IPS-20b (cell line): ENCODE results near the gene ZNF112.

Source experiments
- H3K27ac ChIP-seq: one replicate; pipeline ENCODE4 v1.5.1; 2013; ENCODE audit warnings: low read length
- H3K27me3 ChIP-seq: 2 replicates; pipeline ENCODE4 v1.6.1; 2013; ENCODE audit warnings: mild to moderate bottlenecking, low read length, inconsistent platforms; ENCODE audit not compliant: insufficient read depth
- H3K36me3 ChIP-seq: 2 replicates; pipeline ENCODE4 v1.6.1; 2013; ENCODE audit warnings: low read depth, mild to moderate bottlenecking, inconsistent platforms, low read length, moderate library complexity; ENCODE audit not compliant: insufficient read depth
- H3K4me1 ChIP-seq: 2 replicates; pipeline ENCODE4 v1.6.1; 2013; ENCODE audit warnings: mild to moderate bottlenecking, control low read depth, inconsistent platforms, low read length, moderate library complexity; ENCODE audit not compliant: insufficient read depth
- H3K4me3 ChIP-seq: 2 replicates; pipeline ENCODE4 v1.5.1; 2013; ENCODE audit warnings: mild to moderate bottlenecking, low read length, inconsistent platforms
- H3K9ac ChIP-seq: 2 replicates; pipeline ENCODE4 v1.6.1; 2013; ENCODE audit warnings: low read depth, mild to moderate bottlenecking, inconsistent platforms, low read length, moderate library complexity
- H3K9me3 ChIP-seq: 2 replicates; pipeline ENCODE4 v1.6.1; 2013; ENCODE audit warnings: mild to moderate bottlenecking, low read depth, low read length, inconsistent platforms; ENCODE audit not compliant: insufficient read depth

Gene ZNF112

GRCh38 chr19:44278181-44278690 is 78.2 kb downstream of the ZNF112 start:
- no peak overlapping the region for H3K4me3 ChIP-seq
- no peak overlapping the region for H3K9ac ChIP-seq
- H3K36me3 ChIP-seq: peaks cover 8% of the 10 kb centered on the region; the same call in 1 of the 2 replicates
- H3K27me3 ChIP-seq: no peaks in the 10 kb centered on the region
- peaks cover 85% of the 10 kb centered on the region for H3K9me3 ChIP-seq
- no peak overlapping the region for H3K27ac ChIP-seq
- H3K4me1 ChIP-seq: no peaks in the 10 kb centered on the region; the same call in 1 of the 2 replicates

- Histone ChIP-seq H3K27me3 (no peaks in the 10 kb centered on the region), H3K4me1 (no peaks in the 10 kb centered on the region; the same call in 1 of the 2 replicates), H3K9ac (no peak overlapping the region), H3K4me3 (no peak overlapping the region), H3K9me3 (peaks cover 84% of the 10 kb centered on the region), H3K27ac (no peak overlapping the region), H3K36me3 (peaks cover 12% of the 10 kb centered on the region; the same call in 1 of the 2 replicates)
Measured at GRCh38 chr19:44277331-44277730, 79.1 kb downstream of the ZNF112 start.
